TTC549 (cell line): Measurements from ENCODE around the gene HPS1.

Source experiments
- FAIRE-seq: peaks from 2 replicates; lab custom pipeline; 2012; peaks lifted over from hg19 to GRCh38; lab: Jason Lieb, UNC

Gene HPS1

DNA sequence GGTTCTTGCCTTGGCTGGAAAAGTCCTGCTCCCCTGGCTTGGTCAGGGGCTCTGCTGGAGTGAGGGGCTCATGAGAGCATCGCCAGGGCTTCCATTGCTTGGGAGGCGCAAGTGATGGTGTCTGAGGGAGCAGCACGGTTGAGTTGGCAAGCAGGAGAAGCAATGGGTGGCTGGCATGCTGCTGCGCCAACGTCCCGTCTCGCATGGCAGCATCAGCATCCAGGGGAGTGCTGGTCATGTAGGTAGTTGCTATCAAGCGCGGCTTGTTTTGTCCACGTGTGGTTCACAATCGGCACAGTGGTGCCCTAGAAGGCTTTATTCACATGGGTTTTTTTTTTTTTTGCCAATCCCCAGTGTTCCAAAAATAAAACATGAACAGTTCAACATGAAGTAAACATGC, 35.6 kb downstream of the HPS1 start:
- FAIRE-seq = no peak

DNA sequence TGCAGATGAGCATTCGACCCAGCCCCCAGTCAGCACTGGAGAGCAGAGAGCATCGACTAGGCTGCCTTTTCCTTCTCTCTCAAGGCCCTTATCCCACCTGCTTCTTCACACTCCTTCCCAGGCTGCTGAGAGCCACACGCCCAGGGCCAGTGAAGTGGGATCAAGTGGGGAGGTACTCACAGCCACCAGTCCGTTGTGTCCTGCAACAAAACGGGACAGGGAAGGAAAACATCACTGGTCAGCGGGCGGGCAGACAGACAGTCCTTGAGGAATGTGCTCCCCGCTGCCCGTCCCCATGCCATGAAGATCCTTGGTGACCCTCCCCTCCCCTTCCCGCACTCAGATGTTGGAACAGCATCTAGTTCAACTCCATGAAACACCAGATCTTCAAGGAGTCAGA, 36.0 kb downstream of the HPS1 start:
- FAIRE-seq = no peak

DNA sequence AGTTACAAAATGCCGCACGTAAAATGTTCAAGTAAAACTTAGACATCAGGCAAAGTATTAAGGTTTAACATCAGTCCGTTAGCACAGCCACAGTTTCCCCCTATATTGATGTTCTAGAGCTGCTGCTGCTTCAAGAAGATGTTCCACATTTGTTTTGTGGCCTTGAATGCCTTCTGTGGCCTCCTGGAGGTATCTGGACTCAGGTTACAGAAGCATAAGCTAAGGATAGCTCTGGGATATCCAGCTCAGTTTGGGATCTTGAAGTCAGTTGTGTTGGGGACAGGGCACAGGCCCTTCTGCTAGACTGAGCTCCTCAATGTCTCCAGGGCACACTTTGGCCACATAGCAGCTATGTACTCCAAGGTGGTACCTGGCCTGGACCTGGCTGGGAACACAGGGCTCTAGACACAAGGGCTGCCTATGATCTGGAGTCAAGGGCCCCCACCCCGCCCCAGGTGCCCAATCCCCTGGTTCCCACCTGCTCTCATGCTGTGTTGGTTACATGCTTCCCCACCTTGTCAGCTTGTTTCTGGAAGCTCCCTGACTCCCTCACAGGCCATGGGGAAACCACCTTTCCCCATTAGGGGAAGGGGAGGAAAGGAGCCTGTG, 36.5 kb downstream of the HPS1 start:
- no peak for FAIRE-seq

DNA sequence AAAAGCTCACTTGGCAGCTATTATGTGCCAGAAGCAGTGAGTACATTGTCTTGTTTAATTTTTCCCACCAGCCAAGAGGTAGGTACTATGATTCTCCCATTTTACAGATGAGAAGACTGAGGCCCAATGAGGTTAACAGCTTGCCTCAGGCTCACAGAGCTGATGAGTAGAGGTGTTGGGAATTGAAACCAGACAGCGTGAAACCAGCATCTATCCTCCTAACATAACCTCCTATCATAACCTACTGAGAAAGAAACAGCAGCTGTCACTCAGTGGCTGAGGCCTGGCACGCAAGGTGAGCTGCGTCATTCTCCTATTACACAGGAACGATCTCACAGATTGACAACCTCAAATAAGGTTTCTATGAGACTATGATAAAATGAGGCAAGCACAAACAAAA, 37.9 kb downstream of the HPS1 start:
- no peak for FAIRE-seq

DNA sequence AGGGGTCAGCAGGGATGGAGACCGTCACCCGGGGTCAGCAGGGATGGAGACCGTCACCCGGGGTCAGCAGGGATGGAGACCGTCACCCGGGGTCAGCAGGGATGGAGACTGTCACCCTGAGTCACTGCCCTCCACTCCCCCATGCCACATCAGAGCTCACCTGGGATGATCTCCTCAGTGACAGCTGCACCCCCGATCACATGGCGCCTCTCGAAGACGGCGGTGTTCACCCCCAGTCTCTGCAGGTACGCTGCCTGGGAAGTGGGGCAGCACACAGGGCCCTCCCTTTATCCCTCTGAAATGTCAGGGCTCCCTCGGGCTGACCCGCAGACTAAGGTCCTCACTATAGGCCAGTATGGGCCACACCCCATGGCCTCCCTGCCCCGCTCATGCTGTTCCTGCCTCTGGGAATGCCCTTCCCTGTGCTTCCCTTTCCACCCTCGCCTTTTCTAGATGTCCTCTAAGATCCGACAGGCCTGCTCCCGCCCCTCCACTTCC, 38.9 kb downstream of the HPS1 start:
- FAIRE-seq = no peak

DNA sequence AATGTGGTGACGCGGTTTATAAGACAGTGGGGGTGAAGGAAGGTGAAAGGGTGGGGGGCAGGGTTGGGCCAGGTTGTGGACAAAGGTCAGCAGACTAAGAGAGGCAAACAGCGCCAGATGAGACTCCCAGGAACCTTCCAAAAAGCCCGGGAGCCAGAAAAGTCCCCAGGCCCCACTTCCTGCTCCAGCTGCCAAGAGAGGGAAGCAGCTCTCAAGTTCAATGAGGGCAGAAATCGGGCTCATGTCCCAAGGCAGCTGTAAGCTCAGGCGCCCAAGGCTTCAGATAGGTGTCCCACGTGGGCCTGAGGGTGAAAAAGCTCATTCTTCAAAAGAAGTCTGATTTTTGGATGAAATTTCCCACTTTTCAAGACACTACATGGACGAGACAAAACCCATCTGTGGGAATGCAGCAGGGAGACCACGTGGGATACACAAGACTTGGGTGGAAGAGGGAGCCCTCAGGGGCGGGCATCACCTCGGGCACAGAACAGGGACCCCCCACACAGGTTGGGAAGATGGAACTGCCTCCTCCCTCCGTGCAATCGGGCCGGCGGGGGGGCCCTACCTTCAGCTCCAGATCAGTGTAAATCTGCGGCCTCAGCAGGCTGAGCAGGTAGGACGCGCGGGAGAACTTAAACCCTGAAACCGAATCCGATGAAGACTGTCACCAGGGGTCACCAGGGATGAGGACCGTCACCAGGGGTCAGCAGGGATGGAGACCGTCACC, 39.6 kb downstream of the HPS1 start:
- FAIRE-seq = no peak

DNA sequence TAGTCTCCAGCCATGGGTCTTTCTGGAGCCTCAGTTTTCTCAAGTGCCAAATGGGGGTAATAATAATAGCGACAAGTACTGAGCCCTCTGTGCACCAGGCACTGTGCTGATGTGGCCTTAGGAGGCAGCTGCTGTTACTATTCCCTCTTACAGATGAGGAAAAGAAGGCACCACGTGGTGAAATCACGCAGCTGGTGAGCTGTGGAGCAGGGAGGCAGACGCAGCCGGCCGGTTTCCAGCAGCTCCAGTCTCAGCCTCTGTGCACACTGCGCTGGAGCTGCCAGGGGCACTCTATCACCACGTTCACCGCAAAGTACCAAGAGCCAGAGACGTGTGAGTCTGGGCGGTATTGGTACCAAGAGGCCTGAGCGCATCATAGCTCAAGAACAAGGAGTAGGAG, 41.3 kb downstream of the HPS1 start:
- no peak for FAIRE-seq

DNA sequence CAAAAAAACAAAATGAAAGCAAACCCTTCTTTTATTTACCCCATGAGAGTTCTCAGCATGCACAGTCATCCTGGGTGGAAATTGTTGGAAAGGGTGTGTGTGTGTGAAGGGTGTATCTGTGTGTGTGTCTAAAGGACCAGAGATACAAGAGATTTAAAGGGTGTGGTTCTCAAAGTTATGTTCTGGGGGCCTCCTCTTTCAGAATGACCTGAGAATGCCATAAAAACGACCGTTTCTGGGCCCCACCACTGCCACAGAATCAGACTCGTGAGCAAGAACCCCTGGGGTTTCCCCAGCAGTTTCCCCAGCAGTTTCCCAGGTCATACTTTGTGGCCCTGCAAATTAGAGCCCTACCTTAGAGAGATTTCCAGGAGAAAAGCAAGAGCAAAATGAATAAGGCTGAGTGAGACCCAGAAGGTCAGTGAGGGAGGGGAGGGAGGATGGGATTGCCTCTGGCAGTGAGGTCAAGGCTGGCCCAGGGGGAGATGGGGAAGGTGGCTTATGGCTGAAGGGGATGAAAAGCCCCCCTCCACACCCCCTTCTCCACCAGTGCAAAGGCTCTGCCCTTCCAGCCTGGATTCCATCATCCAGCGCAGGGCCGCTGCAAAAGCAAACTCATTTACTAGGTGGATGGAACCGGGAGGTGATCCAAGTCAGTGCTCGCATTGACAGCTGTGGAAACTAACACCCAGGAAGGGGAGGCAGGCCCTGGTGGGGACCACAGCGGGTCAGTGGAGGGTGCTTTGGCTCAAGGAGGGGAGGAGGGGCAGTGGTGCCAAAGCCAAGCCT, 42.0 kb downstream of the HPS1 start:
- no peak for FAIRE-seq

DNA sequence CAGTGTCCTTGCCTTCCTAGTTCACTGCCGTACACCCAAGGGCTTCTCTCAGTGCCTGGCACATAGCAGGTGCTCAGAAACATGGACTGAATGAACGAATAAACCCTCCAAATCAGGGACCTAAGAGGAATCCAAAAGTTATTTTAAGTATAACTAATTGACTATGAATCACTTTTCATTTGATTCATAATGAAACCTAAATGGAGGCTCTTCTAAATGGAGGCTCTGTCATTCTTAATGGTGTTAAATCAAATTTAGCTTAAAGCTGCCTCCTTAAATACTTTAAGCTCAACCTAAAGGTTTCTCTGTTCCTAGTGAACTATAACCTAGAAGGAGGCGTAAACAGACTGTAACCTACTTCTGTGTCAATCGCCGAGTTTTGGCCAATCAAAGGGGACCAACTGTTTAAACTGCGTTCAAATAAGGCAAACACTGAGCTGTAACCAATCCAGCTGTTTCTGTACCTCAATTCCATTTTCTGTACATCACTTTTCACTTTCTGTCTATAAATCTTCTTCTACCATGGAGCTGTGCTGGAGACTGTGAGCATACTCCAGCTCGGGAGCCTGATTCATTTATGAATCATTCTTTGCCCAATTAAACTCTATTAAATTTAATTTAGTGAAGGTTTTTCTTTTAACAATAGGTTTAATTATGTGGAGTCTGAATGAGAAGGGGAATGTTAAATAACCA, 42.8 kb downstream of the HPS1 start:
- no peak for FAIRE-seq

DNA sequence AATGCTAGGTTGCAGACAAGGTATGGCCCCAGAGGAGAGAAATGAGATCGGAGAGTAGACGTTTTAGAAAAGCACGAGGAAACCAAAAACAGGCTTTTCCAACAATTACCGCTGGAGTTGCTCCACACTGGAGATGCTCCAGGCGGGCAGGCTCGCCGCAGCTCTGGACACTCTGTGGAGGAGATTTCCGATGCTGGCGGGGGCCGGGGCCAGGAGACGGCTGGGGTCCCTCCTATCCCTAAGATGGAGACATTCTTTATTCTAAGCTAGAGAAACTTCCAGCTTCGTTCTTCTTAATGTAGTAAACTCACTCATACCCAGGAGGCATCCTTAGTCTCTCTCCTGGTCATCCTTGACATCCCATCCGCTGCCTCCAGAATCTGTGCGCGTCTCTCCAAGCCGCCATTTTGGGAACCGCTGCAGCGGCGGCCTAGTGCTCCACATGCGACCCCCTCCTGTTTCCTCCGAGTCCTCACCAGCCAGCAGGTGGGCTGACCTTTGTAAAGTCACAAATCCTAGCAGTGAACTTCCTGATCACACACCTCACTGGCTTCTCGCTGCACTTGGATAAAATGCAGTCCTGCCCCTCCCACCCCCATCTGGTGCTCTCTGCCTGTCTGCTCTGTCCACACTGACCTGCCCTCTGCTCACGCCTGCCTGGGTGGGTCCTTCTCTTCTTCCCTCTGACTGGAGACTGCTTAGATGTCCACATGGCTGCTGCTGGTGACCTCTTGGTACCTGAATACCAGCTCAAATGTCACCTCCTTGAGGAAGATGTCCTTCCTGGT, 43.6 kb downstream of the HPS1 start:
- no peak for FAIRE-seq

DNA sequence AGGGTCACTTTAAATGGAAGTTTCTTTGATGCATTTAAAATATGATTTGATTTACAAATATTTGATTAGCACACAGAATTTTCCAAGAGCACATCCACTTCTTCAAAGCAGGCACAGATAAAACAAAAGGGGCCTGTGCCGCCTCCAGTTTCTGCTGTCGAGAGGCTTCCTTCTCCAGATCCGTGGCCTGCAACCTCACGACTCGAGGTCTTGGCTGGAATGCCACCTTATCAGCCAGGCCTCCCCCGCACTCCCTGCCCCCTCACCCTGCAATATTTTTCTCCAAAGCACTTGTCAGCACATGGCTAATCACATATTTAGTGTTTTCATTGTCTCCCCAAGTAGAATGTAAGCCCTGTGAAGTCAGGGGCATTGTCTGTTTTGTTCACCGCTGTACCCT, 44.3 kb downstream of the HPS1 start:
- FAIRE-seq = no peak

DNA sequence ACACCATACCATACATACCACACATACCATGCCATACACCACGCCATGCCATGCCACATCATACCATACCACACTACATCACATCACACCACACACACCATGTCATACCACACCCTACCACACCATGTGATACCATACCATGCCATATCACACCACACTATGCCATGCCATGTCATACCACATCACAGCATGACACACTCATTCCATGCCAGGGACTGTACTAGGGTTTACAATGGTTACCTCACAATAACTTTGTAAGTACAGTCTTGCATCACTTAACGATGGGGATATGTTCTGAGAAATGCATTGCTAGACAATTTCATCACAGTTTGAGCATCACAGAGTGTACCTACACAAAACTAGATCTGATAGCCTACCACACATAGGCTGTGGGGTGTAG, 46.3 kb downstream of the HPS1 start:
- no peak for FAIRE-seq

DNA sequence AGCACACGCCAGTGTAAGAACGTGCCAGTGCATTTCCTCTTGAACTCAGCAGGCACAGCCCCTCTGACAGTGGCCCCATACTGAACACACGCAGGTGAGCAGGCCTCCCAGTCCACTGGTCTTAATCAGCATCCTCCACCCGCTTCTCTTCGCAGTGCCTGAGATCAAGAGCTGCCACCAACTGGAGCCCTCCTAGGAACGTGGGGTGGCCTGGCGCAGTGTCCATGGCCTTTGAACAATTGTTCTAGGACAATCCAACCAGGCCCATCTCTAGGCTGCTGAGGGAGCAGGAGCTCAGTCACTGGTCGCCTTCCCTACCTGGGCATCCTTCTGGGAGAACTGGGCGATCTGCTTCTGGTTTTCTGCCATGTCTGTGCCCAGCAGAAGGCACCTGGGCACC, 47.0 kb downstream of the HPS1 start:
- no peak for FAIRE-seq

DNA sequence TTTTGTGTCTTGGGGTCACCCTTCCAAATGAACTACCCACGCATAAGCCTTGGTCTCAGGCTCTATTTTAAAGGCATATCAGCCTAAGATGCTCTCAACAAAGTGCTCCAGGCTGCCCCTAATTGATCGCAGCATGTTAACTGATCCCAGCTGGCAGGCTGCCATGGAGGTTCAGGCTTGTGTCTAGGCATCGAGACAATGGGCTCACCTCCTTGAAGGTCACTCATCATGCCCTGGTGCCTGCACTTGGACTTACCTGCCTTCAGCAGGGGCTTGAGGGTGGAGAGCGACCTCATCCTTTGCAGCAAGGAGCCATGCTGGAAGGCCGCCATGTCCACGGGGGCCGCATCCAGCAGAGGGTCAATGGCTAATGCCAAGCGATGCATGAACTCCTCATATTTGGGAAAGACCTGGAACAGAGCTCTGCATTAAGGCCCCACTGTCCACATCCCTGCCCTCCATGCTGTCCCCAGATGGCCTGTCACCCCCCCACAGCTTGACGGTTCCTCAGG, 49.6 kb downstream of the HPS1 start:
- no peak for FAIRE-seq

DNA sequence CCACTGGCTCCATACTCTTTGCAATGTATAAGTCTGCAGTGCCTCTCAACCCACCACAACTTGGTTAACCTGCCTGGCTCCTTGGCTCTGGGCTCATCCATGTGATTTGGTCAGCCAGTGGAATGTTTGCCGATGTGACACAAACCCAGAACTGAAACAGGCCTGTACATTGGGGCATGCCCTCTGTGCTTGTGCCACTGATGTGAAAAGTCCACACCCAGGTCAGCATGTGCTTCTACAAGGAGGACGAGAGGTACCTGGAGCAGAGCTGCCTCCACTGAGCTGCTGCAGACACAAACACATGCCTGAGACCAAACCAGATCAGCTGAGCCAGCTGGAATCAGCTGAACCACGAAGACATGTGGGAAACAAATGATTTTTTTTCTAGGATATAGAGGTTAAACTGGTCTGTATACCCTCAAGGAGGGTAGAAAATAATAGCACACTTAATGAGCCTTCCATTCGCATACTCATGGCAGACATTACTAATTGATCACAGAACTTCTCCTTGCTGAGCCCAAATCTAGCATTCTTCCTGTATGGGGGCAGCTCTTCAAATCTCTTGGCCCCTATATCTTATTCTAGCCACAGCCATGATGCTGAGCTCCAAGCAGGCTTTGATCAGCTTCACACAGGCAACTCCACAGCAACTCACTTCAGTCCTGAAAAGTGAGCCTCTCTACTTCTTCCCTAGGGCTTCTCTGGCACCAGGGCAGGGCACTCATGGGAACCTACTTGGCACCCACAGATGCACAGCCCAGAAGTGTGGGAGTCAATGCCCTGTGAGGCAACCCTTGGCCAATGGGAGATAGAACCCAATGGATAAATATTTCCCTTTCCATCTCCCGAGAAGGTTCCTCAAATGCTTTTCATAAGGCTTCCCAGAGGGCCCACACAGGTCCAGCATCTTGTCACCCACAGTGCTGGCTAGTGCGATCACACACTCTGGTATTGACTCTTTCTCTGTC, 50.4 kb downstream of the HPS1 start:
- FAIRE-seq = no peak

DNA sequence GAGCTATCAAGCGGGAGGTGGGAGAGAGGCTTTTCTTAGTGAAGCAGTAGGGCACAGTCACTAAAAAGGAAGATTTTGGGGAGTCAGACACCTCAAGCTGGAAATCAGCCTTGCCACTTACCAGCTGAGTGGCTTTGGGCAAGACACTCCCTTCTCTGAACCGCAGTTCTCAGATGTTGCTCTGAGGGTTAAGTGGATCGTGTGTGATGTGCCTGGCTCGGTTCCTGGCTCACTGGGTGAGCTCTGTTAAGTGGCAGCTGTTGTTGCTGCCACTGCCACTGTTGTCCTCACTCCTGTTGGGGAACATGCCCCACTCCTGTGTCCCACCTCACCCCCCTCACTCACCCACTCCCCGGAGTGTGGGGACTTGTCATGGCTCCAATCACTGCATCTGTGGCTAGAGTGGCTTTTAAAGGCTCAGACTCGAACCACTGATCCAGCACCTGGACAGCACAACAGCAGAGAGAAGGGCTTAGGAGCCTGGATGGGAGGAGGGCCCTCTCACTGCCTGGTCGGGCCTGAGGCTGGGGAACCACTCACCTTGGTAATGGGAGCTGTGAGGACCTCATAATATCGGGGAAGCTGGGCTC, 51.8 kb downstream of the HPS1 start:
- no peak for FAIRE-seq

DNA sequence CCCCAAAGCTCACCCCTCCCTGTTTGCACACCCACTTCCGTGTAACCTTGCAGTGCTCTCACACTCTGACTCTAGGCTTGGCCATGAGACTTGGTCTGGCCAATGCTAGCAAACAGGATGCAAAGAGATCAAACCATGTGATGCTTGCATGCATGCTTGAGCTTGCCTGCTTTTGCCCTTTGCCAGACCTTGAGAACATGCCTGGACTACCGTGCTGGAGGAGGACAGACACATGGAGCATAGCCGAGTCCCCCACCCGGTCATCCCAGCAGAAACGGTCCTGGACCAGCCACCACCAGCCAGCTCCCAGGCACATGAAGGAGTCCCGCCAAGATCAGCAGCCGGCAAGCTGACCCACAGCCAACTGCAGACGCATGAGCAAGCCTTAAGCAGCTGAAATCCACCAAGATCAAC, 55.1 kb downstream of the HPS1 start:
- FAIRE-seq = no peak

DNA sequence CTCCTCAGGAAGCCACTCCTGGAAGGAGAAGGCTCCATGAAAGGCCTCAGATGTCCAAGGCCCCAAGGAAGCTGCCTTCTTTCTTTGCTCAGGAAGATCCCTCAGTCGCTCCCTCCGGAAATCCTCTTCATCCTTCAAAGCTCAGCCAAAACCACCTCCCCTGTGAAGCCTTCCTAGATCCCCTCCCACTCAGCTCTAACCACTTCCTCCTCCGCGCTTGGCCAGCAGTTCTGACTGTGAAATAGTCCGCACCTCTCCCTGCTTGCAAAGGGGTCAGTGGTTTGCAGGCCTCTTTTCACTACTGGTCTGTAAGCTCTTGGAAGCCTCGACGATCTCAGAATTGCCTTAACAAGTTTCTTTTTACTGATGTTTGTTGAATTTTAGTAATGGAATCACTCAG, 55.7 kb downstream of the HPS1 start:
- FAIRE-seq = no peak

DNA sequence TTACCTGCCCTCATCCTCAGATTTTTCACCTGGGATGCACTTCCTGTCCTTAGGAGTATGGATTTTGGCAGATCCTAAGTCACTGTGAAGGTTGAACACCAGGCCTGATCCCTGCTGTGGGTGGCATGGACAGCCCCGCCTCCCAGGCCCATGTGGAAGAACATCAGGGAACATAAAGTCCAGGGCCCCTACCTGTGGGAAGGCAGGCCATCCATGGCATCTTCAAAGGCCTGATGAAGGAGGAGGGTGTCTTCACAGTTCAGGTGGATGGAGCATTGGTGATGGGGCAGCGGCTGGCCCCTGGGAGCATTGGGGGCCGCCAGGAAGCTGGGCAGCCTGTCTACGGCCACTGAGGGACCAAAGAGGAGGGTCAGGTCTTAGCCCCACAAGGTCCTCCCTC, 56.3 kb downstream of the HPS1 start:
- FAIRE-seq = no peak

DNA sequence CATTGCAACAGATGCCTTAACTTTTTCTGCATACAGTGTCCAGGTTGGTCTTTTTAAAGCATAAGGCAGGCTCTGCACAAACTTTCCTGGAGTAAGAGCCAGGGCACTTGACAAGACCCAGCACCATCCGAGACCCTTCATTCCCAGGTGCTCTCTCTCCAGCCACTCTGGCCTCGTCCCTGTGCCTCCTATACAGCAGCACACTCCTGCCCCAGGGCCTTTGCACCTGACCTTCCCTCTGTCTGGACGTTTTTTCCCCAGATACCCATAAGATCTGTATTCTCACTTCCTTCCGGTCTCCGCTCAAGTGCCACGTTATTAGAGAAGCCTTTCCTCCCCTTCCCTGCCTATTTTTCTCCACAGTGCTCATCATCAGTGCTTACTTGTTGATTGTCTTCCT, 57.3 kb downstream of the HPS1 start:
- FAIRE-seq = no peak
